ENCODE data around the gene ATP2A3. TPM values are rescaled to one million over a fixed set of nuclear protein-coding genes. Genes with fewer than 3 reads are reported as not detected.

Gene ATP2A3
- total and polyA plus RNA-seq, 2 donors (not counting 3 experiments of a cell fraction or from before 2014, with no cell fraction given) = 0.37 to 0.55 TPM

DNA sequence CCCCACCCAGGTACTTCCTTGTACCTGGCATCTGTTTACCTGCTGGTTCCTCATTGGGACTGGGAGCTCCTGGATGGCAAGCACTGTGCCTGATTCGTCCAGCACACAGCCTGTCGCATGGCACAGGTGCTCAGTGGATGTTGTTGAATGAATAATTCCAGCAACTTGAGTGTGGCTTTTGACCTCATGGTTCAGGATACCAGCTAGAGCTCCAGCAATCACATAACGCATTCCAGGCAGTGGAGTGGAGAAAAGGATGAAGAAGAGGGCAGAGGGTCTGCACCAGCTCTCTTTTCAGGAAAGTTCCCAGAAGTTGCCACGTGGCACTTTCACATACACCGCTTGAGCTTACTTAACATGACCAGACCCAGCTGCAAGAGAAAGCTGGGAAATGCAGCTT, 70.0 kb downstream of the ATP2A3 start:
- ChIA-PET POLR2A (no interaction called here), CTCF (interaction anchor here (1.4 to 9.2 kb wide), 4 partner anchors 19 to 49 kb away, joined by 3 to 82 read pairs (median 16); partner anchors contain the start of gene NCBP3)
- Histone ChIP-seq H3K9ac (replicated peaks; ENCODE audit: extremely low read depth, insufficient read depth, low read length) (no peak overlapping the region), H3K36me3 (ENCODE audit: control insufficient read depth in 2 of 2, extremely low read depth in 1 of 2, insufficient read depth in 2 of 2, low read length in 2 of 2) (no peaks in the 10 kb centered on the region), H3K4me2 (ENCODE audit: insufficient read depth, low read length) (no peak overlapping the region), H3K79me2 (ENCODE audit: control insufficient read depth, insufficient read depth, low read length) (peaks cover 10% of the 10 kb centered on the region), H3K4me1 (ENCODE audit: control insufficient read depth, extremely low read depth, insufficient read depth, low read length) (peaks cover 44% of the 10 kb centered on the region), H4K20me1 (replicated peaks; ENCODE audit: control insufficient read depth, extremely low read depth, insufficient read depth, low read length) (no peaks in the 10 kb centered on the region), H3K27ac (ENCODE audit: insufficient read depth, low read depth, low read length) (no peak overlapping the region), H3K9me1 (replicated peaks; ENCODE audit: control insufficient read depth, extremely low read depth, insufficient read depth, low read length) (no peaks in the 10 kb centered on the region), H3K4me3 (replicated peaks in 1 of 3; ENCODE audit: insufficient read depth in 1 of 3, low read depth in 1 of 3, low read length in 3 of 3) (no peak overlapping the region), H3K9me3 (replicated peaks; ENCODE audit: control insufficient read depth, insufficient read depth, low read length) (no peaks in the 10 kb centered on the region), H2AFZ (ENCODE audit: low read depth, low read length) (peak overlapping the region; percentile 43), H3K27me3 (ENCODE audit: control insufficient read depth in 2 of 2, insufficient read depth in 2 of 2, low read length in 2 of 2) (no peaks in the 10 kb centered on the region)
- intact Hi-C loops (cut with micrococcal nuclease) = no loop called here
- FAIRE-seq = no peak
- TF ChIP-seq POLR2A (IDR thresholded peaks at IDR 0.05; ENCODE audit: low read depth, low read length) (no peak), MYC (IDR thresholded peaks at IDR 0.05; ENCODE audit: low read depth, low read length) (no peak), EZH2 (IDR thresholded peaks at IDR 0.05; ENCODE audit: borderline replicate concordance, low read depth, low read length, severe bottlenecking) (no peak), FOS (IDR thresholded peaks at IDR 0.05; ENCODE audit: borderline replicate concordance, insufficient read depth, low read length) (no peak), POLR2AphosphoS5 (IDR thresholded peaks at IDR 0.05; ENCODE audit: insufficient read depth, low read depth, low read length) (no peak), JUN (IDR thresholded peaks at IDR 0.05; ENCODE audit: borderline replicate concordance, insufficient read depth, insufficient read length, low read depth) (no peak), GATA2 (IDR thresholded peaks at IDR 0.05; ENCODE audit: insufficient read depth, insufficient read length, low read depth, low read length) (no peak)
- TF ChIP-seq, protein P1, sequence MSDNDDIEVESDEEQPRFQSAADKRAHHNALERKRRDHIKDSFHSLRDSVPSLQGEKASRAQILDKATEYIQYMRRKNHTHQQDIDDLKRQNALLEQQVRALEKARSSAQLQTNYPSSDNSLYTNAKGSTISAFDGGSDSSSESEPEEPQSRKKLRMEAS (IDR thresholded peaks at IDR 0.05; ENCODE audit: insufficient read depth, insufficient read length) = no peak
- TF ChIP-seq, protein P2, sequence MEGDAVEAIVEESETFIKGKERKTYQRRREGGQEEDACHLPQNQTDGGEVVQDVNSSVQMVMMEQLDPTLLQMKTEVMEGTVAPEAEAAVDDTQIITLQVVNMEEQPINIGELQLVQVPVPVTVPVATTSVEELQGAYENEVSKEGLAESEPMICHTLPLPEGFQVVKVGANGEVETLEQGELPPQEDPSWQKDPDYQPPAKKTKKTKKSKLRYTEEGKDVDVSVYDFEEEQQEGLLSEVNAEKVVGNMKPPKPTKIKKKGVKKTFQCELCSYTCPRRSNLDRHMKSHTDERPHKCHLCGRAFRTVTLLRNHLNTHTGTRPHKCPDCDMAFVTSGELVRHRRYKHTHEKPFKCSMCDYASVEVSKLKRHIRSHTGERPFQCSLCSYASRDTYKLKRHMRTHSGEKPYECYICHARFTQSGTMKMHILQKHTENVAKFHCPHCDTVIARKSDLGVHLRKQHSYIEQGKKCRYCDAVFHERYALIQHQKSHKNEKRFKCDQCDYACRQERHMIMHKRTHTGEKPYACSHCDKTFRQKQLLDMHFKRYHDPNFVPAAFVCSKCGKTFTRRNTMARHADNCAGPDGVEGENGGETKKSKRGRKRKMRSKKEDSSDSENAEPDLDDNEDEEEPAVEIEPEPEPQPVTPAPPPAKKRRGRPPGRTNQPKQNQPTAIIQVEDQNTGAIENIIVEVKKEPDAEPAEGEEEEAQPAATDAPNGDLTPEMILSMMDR (IDR thresholded peaks at IDR 0.05; ENCODE audit: extremely low read depth in 1 of 2, insufficient read depth in 1 of 2, low read depth in 1 of 2, low read length in 2 of 2) = no peak
- dilution Hi-C loops (cut with MboI; ENCODE audit: extremely low pct_ligation_motif_present, low sequenced_read_pairs) = no loop called here
- no TSS peak for BruUV-seq (replicated peaks)
- no peak for DNase-seq (ENCODE audit: low read depth, low spot score)
